EH (cell line): ENCODE measurements around the gene DNAJC28.
"Not testable (repeated sequence)": the region's sequence is repeated elsewhere in the genome, so short reads cannot be mapped to it uniquely, and the experiment has no call there.

ENCODE experiments used
- DNase-seq: peaks from one replicate; pipeline ENCODE4 v3.0.0-alpha.2; 2015; ENCODE audit warnings: low read depth

Gene DNAJC28

DNA sequence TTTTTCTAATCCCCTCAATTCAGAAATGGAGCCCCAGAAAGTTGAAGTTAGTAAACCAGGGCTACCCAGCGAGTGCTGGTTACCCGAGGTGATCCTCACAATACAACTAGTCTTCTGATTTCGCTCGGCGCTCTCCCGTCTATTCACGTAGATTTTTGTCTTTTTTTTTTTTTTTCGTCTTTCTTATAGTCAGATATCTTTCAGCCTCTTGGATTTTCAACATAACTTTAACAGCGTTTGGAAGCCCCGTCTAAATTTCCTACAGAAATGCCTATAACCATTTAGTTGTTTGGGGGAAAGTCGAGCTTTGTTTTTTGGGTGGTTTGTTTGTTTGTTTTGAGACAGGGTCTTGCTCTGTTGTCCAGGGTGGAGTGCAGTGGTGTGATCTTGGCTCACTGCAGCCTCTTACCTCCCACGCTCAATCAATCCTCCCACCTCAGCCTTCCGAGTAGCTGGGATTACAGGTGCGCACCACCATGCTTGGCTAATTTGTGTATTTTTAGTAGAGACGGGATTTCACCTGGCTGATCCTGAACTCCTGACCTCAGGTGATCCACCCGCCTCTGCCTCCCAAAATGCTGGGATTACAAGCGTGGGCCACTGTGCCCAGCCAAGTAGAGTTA lies 10.9 kb downstream of the DNAJC28 start:
- DNase-seq = no peak

DNA sequence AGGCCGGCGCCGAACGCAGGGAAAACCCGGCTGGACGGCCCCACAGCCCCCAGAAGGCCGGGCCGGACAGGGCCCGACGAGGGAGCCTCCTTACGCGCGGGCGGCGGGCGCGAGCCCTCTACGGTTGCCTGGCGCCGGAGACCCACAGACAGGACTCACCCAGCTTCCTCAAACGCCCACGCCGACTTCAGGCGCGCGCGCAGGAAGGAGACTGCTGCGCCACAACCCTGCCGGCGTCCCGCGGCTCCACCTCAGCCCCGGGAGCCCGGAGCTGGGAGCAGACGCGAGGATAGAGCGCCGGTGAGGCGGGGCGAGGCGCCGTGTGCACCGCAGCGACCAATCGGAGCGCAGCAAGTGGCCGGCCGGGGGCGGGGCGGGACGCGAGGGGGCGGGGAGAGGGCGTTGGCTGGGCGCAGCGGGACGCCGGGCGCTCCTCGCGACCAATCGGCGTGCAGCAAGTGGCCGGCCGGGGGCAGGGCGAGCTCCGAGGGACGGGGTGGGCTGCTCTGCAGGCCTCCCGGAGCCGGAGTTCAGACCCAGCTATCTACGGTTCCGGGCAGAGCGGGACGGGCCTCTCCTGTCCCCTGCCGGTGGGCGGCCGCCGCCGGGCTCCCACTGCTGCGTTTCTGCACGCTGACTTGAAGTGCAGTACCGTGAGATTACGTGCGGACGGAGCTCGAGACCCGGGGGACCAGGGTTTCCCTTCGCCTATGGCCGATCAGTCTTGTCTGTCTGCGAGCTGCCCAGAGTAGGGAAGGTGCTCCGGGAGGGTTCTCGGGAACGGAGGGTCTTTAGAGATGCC lies 11.6 kb downstream of the DNAJC28 start, which contains the start of gene TMEM50B:
TSS of gene TMEM50B (minus strand) at position 296 of the 802 bp plus-strand sequence. CDS start 11,089 bp downstream, outside the sequence.
- peak; percentile 96 for DNase-seq

DNA sequence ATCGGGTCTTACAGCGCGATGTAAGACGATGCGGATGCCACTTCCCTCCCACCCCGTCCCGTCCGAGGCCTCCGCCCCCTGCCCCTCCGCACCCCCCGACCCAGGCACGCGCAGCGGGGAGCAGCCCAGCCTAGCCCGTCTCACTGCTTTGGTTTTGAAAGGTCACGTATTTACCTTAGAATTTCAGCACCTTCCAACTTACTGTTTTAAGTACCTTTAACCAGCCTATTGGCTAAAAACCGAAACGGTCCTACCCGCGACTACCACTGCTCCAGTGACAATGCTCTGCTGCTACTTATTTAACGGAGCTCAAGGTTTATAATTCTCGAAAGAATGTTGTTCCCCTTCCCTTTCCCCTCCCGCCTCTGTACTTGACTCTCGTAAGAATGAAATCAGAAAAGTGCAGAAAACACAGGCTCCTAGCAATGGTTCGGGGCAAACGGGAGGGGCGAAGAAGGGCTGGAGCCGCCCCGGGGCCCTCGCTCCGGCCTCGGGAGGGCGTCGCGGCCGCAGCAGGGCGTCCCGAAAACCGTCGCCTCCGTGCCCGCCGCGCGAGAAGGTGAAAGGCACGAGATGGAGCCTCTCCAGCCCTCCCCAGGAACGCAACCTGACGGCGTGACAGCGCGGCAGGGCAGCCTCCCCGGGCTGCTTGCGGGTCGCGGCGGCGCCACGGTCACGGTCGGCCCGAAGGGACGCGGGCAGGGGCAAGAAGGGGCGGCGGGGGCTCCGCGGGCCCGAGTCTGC lies 12.4 kb downstream of the DNAJC28 start:
- DNase-seq = peak; percentile 46

DNA sequence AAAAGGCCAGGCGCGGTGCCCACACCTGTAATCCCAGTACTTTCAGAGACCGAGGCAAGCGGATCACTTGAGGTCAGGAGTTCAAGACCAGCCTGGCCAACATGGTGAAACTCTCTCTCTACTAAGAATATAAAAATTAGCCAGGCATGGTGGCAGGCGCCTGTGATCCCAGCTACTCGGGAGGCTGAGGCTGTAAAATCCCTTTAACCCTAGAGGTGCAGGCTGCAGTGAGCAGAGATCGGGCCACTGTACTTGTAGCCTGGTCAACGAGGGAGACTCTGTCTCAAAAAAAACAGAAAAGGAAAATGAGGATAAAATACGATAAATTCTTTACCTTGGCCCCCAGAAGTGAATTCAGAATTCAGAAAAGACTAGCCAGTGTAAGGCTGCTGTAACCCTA lies 13.3 kb downstream of the DNAJC28 start:
- DNase-seq = no peak

DNA sequence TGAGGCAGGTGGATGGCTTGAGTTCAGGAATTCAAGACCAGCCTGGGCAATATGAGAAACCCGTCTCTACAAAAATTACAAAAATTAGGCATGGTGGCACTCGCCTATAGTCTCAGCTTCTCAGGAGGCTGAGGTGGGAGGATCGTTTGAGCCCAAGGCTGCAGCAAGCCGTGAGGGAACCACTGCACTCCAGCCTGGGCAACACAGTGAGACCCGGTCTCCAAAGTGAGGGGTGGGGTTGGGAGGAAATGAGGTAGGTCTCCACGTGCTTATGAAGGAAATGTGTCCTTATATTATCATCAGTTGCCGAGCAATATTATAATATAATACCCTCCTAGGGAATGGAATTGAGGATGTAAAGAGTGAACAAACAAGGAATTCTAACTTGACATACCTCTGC lies 14.4 kb downstream of the DNAJC28 start:
- DNase-seq = no peak

DNA sequence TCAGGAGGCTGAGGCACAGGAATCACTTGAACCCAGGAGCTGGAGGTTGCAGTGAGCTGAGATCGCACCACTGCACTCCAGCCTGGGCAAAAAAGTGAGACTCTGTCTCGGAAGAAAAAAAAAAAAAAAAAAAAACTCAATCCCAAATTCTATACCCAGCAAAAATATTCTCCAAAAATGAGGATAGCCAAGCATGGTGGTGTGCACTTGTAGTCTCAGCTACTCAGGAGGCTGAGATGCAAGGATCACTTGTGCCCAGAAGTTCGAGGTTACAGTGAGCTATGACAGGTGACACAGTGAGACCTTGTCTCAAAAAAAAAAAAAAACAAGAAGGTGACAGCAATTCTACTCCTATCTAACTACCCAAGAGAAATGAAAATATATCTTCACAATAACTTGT lies 18.2 kb downstream of the DNAJC28 start:
- DNase-seq = no peak

DNA sequence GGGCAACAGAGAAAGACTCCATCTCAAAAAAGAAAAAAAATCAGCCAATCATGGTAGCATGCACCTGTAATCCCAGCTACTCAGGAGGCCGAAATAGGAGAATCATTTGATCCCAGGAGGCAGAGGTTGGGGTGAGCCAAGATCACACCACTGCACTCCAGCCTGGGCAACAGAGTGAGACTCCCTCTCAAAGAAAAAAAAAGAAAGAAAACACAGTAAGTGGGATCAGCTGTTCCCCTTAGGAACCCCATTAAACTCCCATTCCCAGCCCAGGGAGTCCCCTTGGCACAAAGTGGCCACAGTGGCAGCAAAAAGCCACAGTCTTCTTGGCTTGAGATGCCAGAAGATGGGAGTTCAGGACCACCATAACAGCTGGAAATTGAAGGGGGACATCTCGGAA lies 20.8 kb downstream of the DNAJC28 start:
- DNase-seq = no peak

DNA sequence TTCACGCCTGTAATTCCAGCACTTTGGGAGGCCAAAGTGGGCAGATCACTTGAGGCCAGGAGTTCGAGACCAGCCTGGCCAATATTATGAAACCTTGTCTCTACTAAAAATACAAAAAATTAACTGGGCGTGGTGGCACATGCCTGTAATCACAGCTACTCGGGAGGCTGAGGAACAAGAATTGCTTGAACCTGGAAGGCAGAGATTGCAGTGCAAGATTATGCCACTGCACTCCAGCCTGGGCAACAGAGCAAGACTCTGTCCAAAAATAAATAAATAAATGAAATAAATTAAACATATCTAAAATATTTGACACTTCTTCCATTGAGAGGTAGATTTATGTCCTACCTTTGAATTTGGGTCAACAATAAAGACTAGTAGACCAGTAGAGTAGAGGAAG lies 22.3 kb downstream of the DNAJC28 start:
- not testable (repeated sequence) for DNase-seq

DNA sequence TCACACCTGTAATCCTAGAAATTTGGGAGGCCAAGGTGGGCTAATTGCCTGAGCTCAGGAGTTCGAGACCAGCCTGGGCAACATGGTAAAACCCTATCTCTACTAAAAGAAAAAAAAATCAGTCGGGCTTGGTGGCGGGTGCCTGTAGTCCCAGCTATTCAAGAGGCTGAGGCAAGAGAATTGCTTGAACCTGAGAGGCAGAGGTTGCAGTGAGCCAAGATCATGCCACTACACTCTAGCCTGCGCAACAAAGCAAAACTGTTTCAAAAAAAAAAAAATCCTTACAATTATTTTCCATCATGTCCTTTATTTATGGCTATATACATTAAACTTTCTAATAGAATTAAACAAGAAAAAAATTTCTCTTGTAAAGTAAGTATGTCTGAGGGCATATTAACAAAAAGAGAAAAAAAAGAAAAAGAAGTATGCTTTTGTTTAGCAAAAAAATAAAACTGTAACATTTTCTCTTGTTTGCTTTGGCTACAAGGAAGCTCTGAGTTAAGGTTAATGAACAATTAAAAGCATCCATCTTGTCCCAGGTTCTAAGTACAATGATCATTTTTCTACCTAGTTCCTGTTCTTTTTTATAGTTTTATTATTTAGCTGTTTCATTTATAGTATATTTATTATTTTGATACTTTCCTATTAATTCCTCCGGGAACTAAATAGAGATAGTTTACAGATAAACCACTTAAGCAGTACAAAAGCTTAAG lies 29.8 kb downstream of the DNAJC28 start:
- no peak for DNase-seq

DNA sequence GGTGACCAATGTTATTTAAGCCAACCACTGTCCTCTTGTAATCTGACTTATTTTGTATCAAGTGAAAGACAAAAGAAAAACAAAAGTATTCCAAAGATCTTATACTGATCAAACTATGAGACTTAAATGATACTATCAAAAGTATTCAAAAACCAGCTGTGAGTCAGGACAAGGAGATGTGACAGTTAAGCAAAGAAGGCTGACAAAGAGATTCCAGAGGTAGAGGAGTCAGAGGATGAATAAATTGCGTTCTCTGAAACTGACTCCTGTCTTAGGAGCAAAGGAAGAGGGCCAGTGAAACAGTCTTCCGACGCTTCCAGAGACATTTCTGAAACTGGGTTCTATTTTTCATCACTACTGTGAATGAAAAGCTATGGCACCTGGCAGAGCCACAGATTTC lies 32.7 kb downstream of the DNAJC28 start:
- DNase-seq = peak; percentile 45

DNA sequence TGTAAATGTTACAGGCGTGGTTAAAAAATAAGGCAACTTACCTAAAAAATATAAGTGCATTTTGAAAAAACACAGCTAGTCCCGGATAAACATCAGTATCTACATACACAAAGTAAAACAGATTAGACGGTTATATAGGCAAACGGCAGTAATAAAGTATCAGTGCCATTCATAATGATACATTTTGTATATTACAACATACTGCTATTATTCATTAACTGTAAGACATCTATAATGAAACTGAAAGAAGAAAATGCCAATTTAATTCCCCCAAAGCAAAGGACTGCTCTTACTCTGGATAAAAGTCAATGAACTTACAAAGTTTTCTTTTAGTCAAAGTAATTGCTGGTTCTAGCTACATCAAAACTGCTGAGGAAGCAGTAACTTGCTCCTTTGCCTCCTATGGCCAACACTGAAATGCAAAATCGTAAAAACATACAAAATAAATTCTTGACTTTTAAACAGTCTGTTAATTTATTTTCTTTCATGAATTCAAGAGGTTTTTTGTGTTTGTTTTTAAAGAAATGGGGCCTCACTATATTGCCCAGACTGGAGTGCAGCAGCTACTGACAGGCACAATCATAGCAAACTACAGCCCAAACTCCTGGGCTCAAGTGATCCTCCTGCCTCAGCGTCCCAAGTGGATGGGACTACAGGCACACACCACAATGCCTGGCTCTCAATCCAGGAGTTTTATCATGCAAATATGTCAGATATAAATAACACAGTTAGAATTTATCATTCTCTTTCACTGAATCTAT lies 35.6 kb downstream of the DNAJC28 start:
- no peak for DNase-seq

DNA sequence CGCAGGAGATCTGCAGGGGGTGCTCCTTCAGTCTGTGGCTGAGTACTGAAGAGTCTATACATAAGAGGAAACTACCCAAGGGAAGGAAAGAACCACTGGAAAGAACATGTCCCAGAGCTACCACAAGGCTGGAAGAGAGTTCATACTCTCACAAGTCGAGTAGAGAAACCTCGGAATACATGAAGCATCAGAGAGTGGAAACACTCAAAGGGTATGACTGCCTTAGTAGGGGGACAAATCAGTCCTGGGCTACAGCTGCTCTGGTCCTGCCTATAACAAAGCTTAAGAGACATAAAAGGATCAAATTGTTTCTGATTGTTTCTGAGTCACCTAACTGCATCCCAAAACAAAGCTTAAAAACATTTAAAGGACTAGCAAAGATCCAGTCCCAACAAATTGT lies 39.2 kb downstream of the DNAJC28 start:
- DNase-seq = no peak

DNA sequence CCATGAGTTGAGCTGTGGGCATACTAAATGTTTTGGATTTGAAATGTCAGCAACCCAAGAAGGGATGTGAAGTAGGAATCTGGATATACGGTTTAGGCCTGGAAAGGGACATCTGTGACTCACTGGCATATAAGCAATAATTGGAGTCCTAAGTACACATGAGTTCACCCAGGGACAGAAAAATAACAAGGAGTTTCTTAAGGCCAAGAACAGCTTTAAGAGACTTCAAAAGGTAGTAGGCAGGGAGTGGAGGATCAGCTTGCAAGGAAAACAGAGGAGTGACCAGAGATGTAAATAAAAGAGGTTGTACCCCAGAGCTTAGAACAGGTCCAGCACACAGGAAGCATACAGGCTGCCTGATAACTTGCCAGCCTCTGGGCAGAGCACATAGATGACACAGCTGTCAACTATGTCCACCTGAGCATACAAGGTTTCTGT lies 39.9 kb downstream of the DNAJC28 start:
- peak; percentile 49 for DNase-seq

DNA sequence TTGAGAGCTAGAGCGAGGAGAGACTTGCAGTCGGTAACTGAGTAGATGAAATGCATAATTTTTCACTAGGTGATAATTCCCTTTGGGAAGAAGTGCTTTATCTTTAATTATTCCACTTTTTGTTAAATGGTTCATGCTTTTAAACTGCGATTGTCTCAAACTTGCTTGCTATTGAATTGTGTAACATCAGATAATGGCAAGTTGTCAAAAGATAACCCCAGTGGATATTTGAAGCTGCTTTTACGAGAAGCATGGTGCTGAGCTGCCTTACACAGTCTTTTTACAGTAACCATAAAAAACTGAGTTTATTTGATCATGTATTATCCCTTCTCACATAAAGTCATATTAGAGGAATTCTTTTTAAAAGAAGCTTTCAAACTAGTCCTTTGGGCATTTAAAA lies 41.9 kb downstream of the DNAJC28 start:
- no peak for DNase-seq

DNA sequence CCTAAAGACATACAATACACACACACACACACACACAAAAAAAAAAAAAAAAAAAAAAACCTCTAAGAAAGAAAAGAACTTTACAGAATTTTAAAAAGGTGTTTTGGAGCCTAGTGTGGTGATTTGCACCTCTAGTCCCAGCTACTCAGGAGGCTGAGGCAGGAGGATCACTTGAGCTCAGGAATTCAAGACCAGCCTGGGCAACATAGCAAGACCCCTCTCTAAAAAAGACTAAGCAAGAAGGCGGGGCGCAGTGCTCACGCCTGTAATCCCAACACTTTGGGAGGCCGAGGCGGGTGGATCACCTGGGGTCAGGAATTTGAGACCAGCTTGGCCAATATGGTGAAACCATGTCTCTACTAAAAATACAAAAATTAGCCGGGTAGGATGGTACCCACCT lies 44.9 kb downstream of the DNAJC28 start:
- DNase-seq = not testable (repeated sequence)

DNA sequence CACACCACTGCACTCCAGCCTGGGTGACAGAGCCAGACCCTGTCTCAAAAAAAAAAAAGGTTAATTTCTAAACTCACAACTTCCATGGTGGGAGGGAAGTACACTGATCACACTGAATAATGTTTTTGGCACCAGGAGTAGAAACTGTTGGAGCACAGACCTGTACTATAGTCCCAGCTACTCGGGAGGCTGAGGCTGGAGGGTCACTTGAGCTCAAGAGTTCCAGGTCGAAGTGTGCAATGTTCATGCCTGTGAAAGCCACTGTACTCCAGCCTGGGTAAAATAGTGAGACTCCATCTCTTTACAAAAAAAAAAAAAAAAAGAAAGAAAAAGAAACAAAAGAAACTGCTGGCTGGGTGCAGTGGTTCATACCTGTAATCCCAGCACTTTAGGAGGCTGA lies 47.0 kb downstream of the DNAJC28 start:
- no peak for DNase-seq

DNA sequence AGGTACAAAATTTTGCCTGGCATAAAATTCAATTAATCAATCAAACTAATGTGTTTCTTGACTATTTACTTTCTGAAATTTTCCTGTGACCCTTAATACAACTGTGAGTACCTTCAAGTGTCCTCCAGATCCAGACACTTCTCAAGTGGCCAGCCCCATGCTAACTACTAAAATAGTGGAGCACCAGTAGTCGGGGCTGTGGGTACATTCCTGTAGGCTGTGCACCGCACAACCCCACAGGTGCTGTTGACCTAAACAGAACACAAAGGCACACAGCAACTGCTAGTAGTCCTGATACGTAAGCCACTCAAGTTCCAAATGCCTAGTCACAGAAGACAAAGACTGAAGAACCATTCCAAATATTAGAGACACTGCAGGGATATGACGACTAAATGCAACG lies 48.3 kb downstream of the DNAJC28 start:
- DNase-seq = no peak

DNA sequence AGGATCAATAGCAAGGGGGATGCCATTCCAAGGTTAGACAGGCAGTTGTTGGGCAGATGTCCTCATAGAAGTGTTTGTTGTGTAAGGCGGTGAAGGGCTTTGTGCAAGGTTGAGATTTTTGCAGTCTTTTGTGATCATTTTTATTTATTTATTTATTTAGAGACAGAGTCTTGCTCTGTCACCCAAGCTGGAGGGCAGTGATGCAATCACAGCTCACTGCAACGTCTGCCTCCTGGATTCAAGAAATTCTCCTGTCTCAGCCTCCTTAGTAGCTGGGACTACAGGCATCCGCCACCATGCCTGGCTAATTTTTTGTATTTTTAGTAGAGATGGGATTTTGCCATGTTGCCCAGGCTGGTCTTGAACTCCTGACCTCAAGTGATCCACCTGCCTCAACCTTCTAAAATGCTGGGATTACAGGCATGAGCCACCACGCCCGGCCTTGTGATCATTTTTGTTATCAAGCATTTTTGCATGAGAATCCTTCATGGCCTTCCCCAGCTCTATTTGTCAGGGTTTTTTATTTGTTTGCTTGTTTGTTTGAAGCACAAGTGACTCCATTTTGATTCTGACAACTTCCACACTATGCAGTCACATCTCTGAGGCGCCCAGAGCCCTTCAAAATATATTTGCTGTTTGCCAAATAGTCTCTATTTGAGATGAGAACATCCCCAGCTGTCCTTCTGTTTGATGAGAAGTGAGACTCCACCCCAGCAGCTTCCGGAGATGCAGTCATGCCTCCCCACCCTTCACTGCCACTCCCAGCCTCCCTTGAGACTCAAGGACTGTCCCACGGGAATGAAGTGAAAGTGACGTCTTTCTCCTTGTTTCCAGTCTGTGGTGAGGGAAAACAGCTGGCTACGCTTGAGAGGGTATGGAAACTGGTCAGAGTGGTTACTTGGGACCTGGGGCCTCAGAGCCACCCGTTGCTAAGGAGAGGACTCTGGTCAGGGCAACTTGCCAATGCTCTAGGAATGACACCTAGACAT lies 49.7 kb downstream of the DNAJC28 start:
- DNase-seq = peak; percentile 85
